Measurements from ENCODE around the gene NPAS1. TPM values are rescaled to one million over a fixed set of nuclear protein-coding genes. Genes with fewer than 3 reads are reported as not detected.

The NPAS1 gene
- total and polyA plus RNA-seq, 9 donors = 0.15 to 0.57 (median 0.31) TPM; not detected in 4

GRCh38 chr19:47089767-47090350 lies 70.2 kb downstream of the NPAS1 start:
- 91% methylated on average over 21 of the region's 21 CpGs for WGBS, 3 donors
- TF ChIP-seq POLR2A (IDR thresholded peaks at IDR 0.05) (no peak), EP300 (IDR thresholded peaks at IDR 0.05) (no peak), CTCF (IDR thresholded peaks at IDR 0.05) (no peak)
- Histone ChIP-seq H3K27ac (no peak overlapping the region), H3K9me3 (no peaks in the 10 kb centered on the region), H3K4me1 (ENCODE audit: insufficient read depth) (no peaks in the 10 kb centered on the region), H3K27me3 (no peaks in the 10 kb centered on the region), H3K36me3 (no peaks in the 10 kb centered on the region), H3K4me3 (no peak overlapping the region)
- no peak for DNase-seq
- intact Hi-C loops (cut with DNase I) = no loop called here

- H3K9me3 ChIP-seq = no peaks in the 10 kb centered on the region
- TF ChIP-seq CTCF (IDR thresholded peaks at IDR 0.05) (no peak), POLR2A (IDR thresholded peaks at IDR 0.05) (no peak), EP300 (IDR thresholded peaks at IDR 0.05) (no peak)
- DNase-seq = no peak
- WGBS, 3 donors = 74 to 88% (median 78%) methylated on average over 5 of the region's 5 CpGs
- intact Hi-C loops (cut with DNase I) = no loop called here
- H3K36me3 ChIP-seq = no peaks in the 10 kb centered on the region
- H3K27ac ChIP-seq = no peak overlapping the region
- H3K4me3 ChIP-seq = no peak overlapping the region
- no peaks in the 10 kb centered on the region for H3K27me3 ChIP-seq
- peaks cover 15% of the 10 kb centered on the region for H3K4me1 ChIP-seq (ENCODE audit: insufficient read depth)
These were observed 73.6 kb downstream of the NPAS1 start for GRCh38 chr19:47093254-47093653.

- intact Hi-C loops (cut with DNase I) = no loop called here
- no peak for DNase-seq
- no peak overlapping the region for H3K27ac ChIP-seq
- H3K4me1 ChIP-seq (ENCODE audit: insufficient read depth) = peaks cover 15% of the 10 kb centered on the region
- H3K4me3 ChIP-seq = no peak overlapping the region
- no peaks in the 10 kb centered on the region for H3K9me3 ChIP-seq
- TF ChIP-seq EP300 (IDR thresholded peaks at IDR 0.05) (no peak), CTCF (IDR thresholded peaks at IDR 0.05) (no peak), POLR2A (IDR thresholded peaks at IDR 0.05) (no peak)
- no peaks in the 10 kb centered on the region for H3K27me3 ChIP-seq
- 90 to 93% (median 90%) methylated on average over 10 of the region's 10 CpGs for WGBS, 3 donors
- no peaks in the 10 kb centered on the region for H3K36me3 ChIP-seq
These were observed 74.2 kb downstream of the NPAS1 start for GRCh38 chr19:47093841-47094240.

- H3K4me1 ChIP-seq (ENCODE audit: insufficient read depth) = peaks cover 15% of the 10 kb centered on the region
- WGBS, 3 donors = 59 to 67% (median 65%) methylated on average over 15 of the region's 15 CpGs
- H3K36me3 ChIP-seq = no peaks in the 10 kb centered on the region
These were observed 75.2 kb downstream of the NPAS1 start for GRCh38 chr19:47094557-47095475.

More at GRCh38 chr19:47094557-47095475, 75.2 kb downstream of the NPAS1 start:
- Histone ChIP-seq H3K9me3 (no peaks in the 10 kb centered on the region), H3K27me3 (no peaks in the 10 kb centered on the region), H3K4me3 (no peak overlapping the region), H3K27ac (peak overlapping the region; percentile 55 to 78)
- peak in 2 of 5 donors; percentile 37 to 49 for DNase-seq
- intact Hi-C loops (cut with DNase I) = no loop called here
- TF ChIP-seq EP300 (IDR thresholded peaks at IDR 0.05) (no peak), CTCF (IDR thresholded peaks at IDR 0.05) (no peak), POLR2A (IDR thresholded peaks at IDR 0.05) (no peak)

Other genes with a start within 250 kb of the NPAS1 start
- 100 to 1,000 TPM in 1 of 7 donors, 10 to 100 TPM in 6; 42.4 to 339 (median 65.1) TPM for gene SLC1A5, start 231.2 kb upstream of the NPAS1 start, total RNA-seq
- 10 to 100 TPM; 26.8 to 47.9 TPM for gene SLC1A5, start 231.2 kb upstream of the NPAS1 start, polyA plus RNA-seq
- 10 to 100 TPM; 39.9 to 86.3 (median 57.0) TPM for gene AP2S1, start 169.0 kb upstream of the NPAS1 start, total RNA-seq
- gene AP2S1, start 169.0 kb upstream of the NPAS1 start, polyA plus RNA-seq = 10 to 100 TPM; 57.0 to 78.2 TPM
- 10 to 100 TPM; 20.9 to 74.8 (median 51.2) TPM for gene ARHGAP35, start 158.8 kb upstream of the NPAS1 start, total RNA-seq
- 10 to 100 TPM; 23.1 to 32.5 TPM for gene ARHGAP35, start 158.8 kb upstream of the NPAS1 start, polyA plus RNA-seq
- gene TMEM160, start 28.8 kb downstream of the NPAS1 start, total RNA-seq = 10 to 100 TPM; 13.9 to 49.1 (median 19.3) TPM
- gene TMEM160, start 28.8 kb downstream of the NPAS1 start, polyA plus RNA-seq = 1 to 10 TPM in 1 of 2 donors, not detected in 1; 8.6 TPM
- gene ZC3H4, start 93.9 kb downstream of the NPAS1 start, total RNA-seq = 10 to 100 TPM; 10.7 to 58.2 (median 50.0) TPM
- 10 to 100 TPM; 18.5 to 38.8 TPM for gene ZC3H4, start 93.9 kb downstream of the NPAS1 start, polyA plus RNA-seq
- gene SAE1, start 111.0 kb downstream of the NPAS1 start, total RNA-seq = 10 to 100 TPM; 25.5 to 64.8 (median 55.6) TPM
- gene SAE1, start 111.0 kb downstream of the NPAS1 start, polyA plus RNA-seq = 100 to 1,000 TPM in 1 of 2 donors, 10 to 100 TPM in 1; 47.4 to 138 TPM
- gene BBC3, start 211.4 kb downstream of the NPAS1 start, total RNA-seq = 10 to 100 TPM in 1 of 7 donors, 1 to 10 TPM in 6; 5.4 to 13.2 (median 6.6) TPM
- gene BBC3, start 211.4 kb downstream of the NPAS1 start, polyA plus RNA-seq = 1 to 10 TPM in 1 of 2 donors, under 1 TPM in 1; 0.23 to 4.5 TPM
- gene CCDC9, start 236.7 kb downstream of the NPAS1 start, total RNA-seq = 10 to 100 TPM; 17.5 to 65.7 (median 37.0) TPM
- gene CCDC9, start 236.7 kb downstream of the NPAS1 start, polyA plus RNA-seq = 10 to 100 TPM; 14.8 to 40.4 TPM

Measured in ovary (tissue), 9 donors.